Fibroblast of lung (primary cell): Measurements from ENCODE around the gene CPNE2.

Source experiments
- EZH2 ChIP-seq: IDR thresholded peaks from 2 replicates; pipeline ENCODE4 v1.5.1; 2012; ENCODE audit warnings: low read length, control low read depth, mild to moderate bottlenecking; ENCODE audit errors: missing control alignments
- TF ChIP-seq, protein P1 (sequence below), 2 donors: IDR thresholded peaks in 1 of 2; conservative IDR thresholded peaks in 1 of 2; 1 replicate in 1 of 2; 2 replicates in 1 of 2; pipeline ENCODE4 v1.5.1; 2011 to 2012; ENCODE audit warnings: low read length in 2 of 2, control low read depth in 1 of 2, inconsistent platforms in 1 of 2, low read depth in 1 of 2, mild to moderate bottlenecking in 1 of 2

DNA sequence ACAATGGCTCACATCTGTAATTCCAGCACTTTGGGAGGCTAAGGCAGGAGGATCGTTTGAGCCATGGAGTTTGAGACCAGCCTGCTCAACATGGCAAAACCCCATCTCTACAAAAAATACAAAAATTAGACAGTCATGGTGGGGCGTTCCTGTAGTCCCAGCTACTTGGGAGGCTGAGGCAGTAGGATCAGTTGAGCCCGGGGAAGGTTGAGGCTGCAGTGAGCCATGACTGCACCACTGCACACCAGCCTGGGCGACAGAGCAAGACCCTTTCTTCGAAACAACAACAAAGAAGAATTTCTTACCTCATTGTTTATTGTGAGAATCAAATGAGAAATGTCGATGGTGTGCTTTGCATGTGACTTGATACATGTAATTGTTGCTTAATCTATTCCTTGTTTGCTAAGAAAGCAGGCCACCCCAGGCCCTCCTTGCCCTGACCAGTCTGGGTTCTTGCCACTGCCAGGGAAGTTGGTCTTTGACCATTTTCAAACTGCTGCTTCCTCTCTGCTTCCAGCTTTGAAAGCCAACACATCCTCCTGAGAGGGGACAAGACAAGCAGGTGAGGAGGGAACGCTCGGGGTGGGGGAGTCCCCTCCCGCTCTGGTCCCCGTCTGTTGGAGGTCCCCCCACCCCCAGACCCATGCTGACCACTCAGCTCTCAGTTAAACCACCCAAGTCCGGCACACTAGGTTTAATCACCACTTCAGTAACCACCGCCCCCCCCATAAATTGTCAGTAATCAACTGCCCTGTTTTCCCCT lies 47.3 kb upstream of the CPNE2 start:
- TF ChIP-seq, protein P1, sequence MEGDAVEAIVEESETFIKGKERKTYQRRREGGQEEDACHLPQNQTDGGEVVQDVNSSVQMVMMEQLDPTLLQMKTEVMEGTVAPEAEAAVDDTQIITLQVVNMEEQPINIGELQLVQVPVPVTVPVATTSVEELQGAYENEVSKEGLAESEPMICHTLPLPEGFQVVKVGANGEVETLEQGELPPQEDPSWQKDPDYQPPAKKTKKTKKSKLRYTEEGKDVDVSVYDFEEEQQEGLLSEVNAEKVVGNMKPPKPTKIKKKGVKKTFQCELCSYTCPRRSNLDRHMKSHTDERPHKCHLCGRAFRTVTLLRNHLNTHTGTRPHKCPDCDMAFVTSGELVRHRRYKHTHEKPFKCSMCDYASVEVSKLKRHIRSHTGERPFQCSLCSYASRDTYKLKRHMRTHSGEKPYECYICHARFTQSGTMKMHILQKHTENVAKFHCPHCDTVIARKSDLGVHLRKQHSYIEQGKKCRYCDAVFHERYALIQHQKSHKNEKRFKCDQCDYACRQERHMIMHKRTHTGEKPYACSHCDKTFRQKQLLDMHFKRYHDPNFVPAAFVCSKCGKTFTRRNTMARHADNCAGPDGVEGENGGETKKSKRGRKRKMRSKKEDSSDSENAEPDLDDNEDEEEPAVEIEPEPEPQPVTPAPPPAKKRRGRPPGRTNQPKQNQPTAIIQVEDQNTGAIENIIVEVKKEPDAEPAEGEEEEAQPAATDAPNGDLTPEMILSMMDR (conservative IDR thresholded peaks at IDR 0.05 in 1 of 2, IDR thresholded peaks at IDR 0.05 in 1 of 2; ENCODE audit: low read depth in 1 of 2, low read length in 2 of 2), result no peak
- TF ChIP-seq EZH2, result no peak
